Endothelial cell (in vitro differentiated cells): ENCODE data around the gene KRI1. TPM values are rescaled to one million over a fixed set of nuclear protein-coding genes. Genes with fewer than 3 reads are reported as not detected.

ENCODE experiments used
- DNase-seq: peaks from one replicate; pipeline ENCODE4 v3.0.0; 2021; ENCODE audit warnings: low spot score
- H3K27ac Mint-ChIP-seq: one replicate; pipeline ENCODE4 v1.8.0; 2021; ENCODE audit warnings: mixed read lengths, inconsistent platforms; ENCODE audit not compliant: unreplicated experiment
- H3K27me3 Mint-ChIP-seq: one replicate; pipeline ENCODE4 v1.8.0; 2021; ENCODE audit warnings: mild to moderate bottlenecking, moderate library complexity, mixed read lengths, inconsistent platforms; ENCODE audit not compliant: unreplicated experiment
- H3K36me3 Mint-ChIP-seq: one replicate; pipeline ENCODE4 v1.8.0; 2021; ENCODE audit warnings: mild to moderate bottlenecking, low read depth, mixed read lengths, inconsistent platforms; ENCODE audit not compliant: unreplicated experiment
- H3K4me1 Mint-ChIP-seq: one replicate; pipeline ENCODE4 v1.8.0; 2021; ENCODE audit warnings: mild to moderate bottlenecking, mixed read lengths, inconsistent platforms; ENCODE audit not compliant: unreplicated experiment
- H3K4me3 Mint-ChIP-seq: one replicate; pipeline ENCODE4 v1.8.0; 2021; ENCODE audit warnings: mild to moderate bottlenecking, mixed read lengths, inconsistent platforms; ENCODE audit not compliant: unreplicated experiment
- H3K9me3 Mint-ChIP-seq: one replicate; pipeline ENCODE4 v1.8.0; 2021; ENCODE audit warnings: mixed read lengths, inconsistent platforms; ENCODE audit not compliant: unreplicated experiment
- long read RNA-seq: library from polyadenylated mRNA; unstranded; transcript quantifications from one replicate; pipeline ENCODE4 v2.0.0, GENCODE V29; 2020; ENCODE audit not compliant: unreplicated experiment
- total RNA-seq: library from RNA; stranded (reverse); fragmentation: NEBNext Ultra II Directional; extraction: Animal tissue kit (Norgen Biotek cat#: 25700); gene quantifications from one replicate; pipeline ENCODE4 v1.2.1, GENCODE V29; 2021; ENCODE audit not compliant: unreplicated experiment
- TF ChIP-seq, protein P1 (sequence below): fragments of 200-600 bp; sonication (generic); IDR thresholded peaks from one replicate; pipeline ENCODE4 v1.5.0; 2021; ENCODE audit warnings: antibody characterized with exemption; ENCODE audit not compliant: unreplicated experiment

Gene KRI1
- 25.2 TPM for total RNA-seq
- long read RNA-seq, transcript KRI1-201 (19 exons, 3,023 nt) = major isoform, 11 of 21 reads
- long read RNA-seq, partial matches to known transcripts = 3 of 21 reads
- long read RNA-seq, other reads (novel, unspliced or antisense) = 3 of 21 reads

DNA sequence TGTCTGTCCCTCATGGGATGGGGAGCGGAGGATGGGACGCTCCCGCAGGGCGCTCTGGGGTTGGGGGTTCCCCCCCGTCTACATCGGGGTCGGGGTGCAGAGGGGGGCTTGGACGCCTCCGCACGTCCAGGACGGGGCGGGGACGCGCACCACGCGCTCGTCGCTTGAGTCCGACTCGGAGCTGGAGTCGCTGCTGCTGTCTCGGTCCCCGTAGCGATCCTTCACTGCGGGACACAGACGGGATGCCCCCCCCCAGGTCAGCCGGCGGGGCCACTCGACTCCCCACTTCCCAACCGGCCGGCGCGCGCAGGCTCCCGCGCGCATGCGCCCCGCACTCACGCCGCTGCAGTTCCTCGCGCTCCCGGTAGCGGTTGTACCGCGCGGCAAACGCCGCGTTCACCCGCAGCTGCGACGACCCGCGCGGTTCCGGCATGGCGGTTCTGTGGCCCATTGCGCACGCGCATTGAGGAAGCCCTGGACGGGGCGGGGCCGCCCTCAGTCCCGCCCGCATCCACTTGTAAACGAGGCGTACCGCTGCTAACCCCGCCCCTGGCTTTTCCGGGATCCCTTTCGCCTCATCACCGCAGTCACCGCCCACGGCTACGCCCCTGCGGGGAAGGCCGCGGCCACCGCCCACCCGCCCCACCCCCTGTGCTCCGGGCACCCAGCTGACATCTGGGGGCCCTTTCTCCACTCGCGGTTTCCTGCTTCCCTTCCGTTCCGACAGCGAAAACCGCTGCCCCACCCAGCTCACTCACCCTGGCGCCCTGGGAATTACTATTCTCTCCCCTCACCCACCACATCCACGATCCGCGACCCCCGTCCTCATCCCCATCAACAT lies at the start of gene KRI1:
Gene KRI1 (minus strand): TSS at position 444 of the 841 bp plus-strand sequence. CDS start 11 bp downstream, at position 433.
- Mint-ChIP-seq H3K36me3 (peaks cover 25% of the 10 kb centered on the region), H3K9me3 (no peaks in the 10 kb centered on the region), H3K4me3 (peak within 1 kb of the TSS; percentile 95), H3K4me1 (peaks cover 34% of the 10 kb centered on the region), H3K27ac (peak within 1 kb of the TSS; percentile 79), H3K27me3 (peaks cover 11% of the 10 kb centered on the region)
- peak; percentile 98 for DNase-seq
- TF ChIP-seq, protein P1, sequence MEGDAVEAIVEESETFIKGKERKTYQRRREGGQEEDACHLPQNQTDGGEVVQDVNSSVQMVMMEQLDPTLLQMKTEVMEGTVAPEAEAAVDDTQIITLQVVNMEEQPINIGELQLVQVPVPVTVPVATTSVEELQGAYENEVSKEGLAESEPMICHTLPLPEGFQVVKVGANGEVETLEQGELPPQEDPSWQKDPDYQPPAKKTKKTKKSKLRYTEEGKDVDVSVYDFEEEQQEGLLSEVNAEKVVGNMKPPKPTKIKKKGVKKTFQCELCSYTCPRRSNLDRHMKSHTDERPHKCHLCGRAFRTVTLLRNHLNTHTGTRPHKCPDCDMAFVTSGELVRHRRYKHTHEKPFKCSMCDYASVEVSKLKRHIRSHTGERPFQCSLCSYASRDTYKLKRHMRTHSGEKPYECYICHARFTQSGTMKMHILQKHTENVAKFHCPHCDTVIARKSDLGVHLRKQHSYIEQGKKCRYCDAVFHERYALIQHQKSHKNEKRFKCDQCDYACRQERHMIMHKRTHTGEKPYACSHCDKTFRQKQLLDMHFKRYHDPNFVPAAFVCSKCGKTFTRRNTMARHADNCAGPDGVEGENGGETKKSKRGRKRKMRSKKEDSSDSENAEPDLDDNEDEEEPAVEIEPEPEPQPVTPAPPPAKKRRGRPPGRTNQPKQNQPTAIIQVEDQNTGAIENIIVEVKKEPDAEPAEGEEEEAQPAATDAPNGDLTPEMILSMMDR = peak; percentile 52

GRCh38 chr19:10612499-10613119 lies 46.8 kb upstream of the KRI1 start:
- Mint-ChIP-seq H3K9me3 (no peaks in the 10 kb centered on the region), H3K4me1 (peaks cover 2% of the 10 kb centered on the region), H3K27ac (no peak overlapping the region), H3K36me3 (peaks cover 7% of the 10 kb centered on the region), H3K27me3 (peaks cover 2% of the 10 kb centered on the region), H3K4me3 (no peak overlapping the region)
- no peak for DNase-seq
- TF ChIP-seq, protein P1 = no peak

DNA sequence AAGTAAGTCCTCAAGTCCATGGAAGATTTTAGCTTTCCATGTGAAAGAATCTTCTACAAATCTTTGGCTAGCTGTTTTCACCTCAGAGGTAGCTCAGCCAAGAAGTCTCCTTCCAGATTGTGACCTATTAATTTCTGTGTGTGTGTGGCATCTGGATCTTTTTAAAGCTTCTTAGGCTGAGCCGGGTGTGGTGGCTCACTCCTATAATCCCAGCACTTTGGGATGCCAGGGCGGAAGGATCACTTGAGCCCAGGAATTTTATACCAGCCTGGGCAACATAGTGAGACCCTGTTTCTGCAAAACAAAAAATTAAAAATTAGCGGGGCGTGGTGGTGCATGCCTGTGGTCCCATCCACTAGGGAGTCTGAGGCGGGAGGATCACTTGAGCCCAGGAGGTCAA lies 46.1 kb upstream of the KRI1 start:
- Mint-ChIP-seq H3K36me3 (peaks cover 4% of the 10 kb centered on the region), H3K27me3 (peaks cover 2% of the 10 kb centered on the region), H3K9me3 (no peaks in the 10 kb centered on the region), H3K4me3 (no peak overlapping the region), H3K4me1 (peaks cover 2% of the 10 kb centered on the region), H3K27ac (no peak overlapping the region)
- TF ChIP-seq, protein P1 = no peak
- DNase-seq = no peak

DNA sequence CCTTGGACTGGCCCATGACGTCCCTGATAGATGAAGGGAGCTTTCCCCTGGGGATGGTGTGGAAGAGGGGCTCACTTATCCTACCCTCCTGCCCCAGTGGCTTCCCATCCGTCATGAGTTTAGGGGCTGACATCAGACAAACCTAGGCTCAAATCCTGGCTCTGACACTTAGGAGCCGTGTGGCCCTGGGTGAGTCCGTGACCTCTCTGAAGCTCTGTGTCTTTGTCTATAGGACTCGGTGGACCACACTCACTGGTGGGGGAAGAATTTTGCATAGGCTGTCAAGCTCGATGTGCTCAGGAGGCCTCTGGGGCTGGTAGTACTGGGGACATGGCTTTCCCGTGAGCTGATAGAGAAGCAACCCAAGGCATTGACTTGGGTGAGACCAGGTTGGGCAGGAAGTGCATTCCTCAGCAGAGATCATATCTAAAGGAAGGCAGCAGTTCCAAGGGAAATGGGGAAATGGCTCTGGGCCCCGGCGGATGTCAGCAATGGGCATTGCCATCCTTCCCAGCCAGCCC lies 38.7 kb upstream of the KRI1 start:
- Mint-ChIP-seq H3K36me3 (peaks cover 5% of the 10 kb centered on the region), H3K4me3 (peak overlapping the region; percentile 95), H3K27ac (peak overlapping the region; percentile 93), H3K4me1 (peaks cover 19% of the 10 kb centered on the region), H3K27me3 (peaks cover 1% of the 10 kb centered on the region), H3K9me3 (no peaks in the 10 kb centered on the region)
- TF ChIP-seq, protein P1 = no peak
- peak; percentile 22 for DNase-seq
